Upper lobe of right lung (tissue), 1 donor: ENCODE data around the gene DEPP1. TPM values are rescaled to one million over a fixed set of nuclear protein-coding genes. Genes with fewer than 3 reads are reported as not detected.
A peak's percentile ranks its signal among the peaks of the same experiment; 100 is the strongest.

ENCODE experiments used
- ATAC-seq: fragments of 200-7000 bp; cut with Tn5 transposase; one replicate; pipeline ENCODE4 v1.9.1; 2020; ENCODE audit warnings: mild to moderate bottlenecking, moderate library complexity
- DNase-seq: peaks from one replicate; pipeline ENCODE4 v3.0.0-alpha.2; 2020
- H3K27ac ChIP-seq: fragments of 200-600 bp; one replicate; pipeline ENCODE4 v1.8.0; 2022
- H3K27me3 ChIP-seq: fragments of 200-600 bp; one replicate; pipeline ENCODE4 v1.8.0; 2022; ENCODE audit warnings: mild to moderate bottlenecking
- H3K36me3 ChIP-seq: fragments of 200-600 bp; one replicate; pipeline ENCODE4 v1.8.0; 2022
- H3K4me1 ChIP-seq: fragments of 200-600 bp; one replicate; pipeline ENCODE4 v1.8.0; 2022
- H3K4me3 ChIP-seq: fragments of 200-600 bp; one replicate; pipeline ENCODE4 v1.8.0; 2022; ENCODE audit warnings: mild to moderate bottlenecking
- H3K9me3 ChIP-seq: fragments of 200-600 bp; one replicate; pipeline ENCODE4 v1.8.0; 2022
- intact Hi-C: fragments of 100-400 bp; cut with DNase I; formaldehyde crosslinking; loops from one replicate; pipeline ENCODE4 v1.11.0; 2022
- total RNA-seq: library from RNA; stranded (reverse); fragmentation: NEBNext Ultra II Directional; extraction: Animal tissue kit (Norgen Biotek cat#: 25700); gene quantifications from one replicate; pipeline ENCODE4 v1.2.1, GENCODE V29; 2021
- TF ChIP-seq, protein P1 (sequence below): fragments of 200-600 bp; IDR thresholded peaks from one replicate; pipeline ENCODE4 v1.8.0; 2022; ENCODE audit warnings: antibody characterized with exemption
- donor health status: DM: no; HTN: yes; CAD: no; lungs with severe emphysema.

The DEPP1 gene
- total RNA-seq, 1 donor from 2014 or later: 160 TPM

- ATAC-seq: no peak
- intact Hi-C loops: no loop called here
- H3K4me3 ChIP-seq: no peak overlapping the region
- H3K27ac ChIP-seq: peak overlapping the region; percentile 78
- peaks cover 6% of the 10 kb centered on the region for H3K36me3 ChIP-seq
- H3K4me1 ChIP-seq: peaks cover 79% of the 10 kb centered on the region
- no peaks in the 10 kb centered on the region for H3K27me3 ChIP-seq
- TF ChIP-seq, protein P1, sequence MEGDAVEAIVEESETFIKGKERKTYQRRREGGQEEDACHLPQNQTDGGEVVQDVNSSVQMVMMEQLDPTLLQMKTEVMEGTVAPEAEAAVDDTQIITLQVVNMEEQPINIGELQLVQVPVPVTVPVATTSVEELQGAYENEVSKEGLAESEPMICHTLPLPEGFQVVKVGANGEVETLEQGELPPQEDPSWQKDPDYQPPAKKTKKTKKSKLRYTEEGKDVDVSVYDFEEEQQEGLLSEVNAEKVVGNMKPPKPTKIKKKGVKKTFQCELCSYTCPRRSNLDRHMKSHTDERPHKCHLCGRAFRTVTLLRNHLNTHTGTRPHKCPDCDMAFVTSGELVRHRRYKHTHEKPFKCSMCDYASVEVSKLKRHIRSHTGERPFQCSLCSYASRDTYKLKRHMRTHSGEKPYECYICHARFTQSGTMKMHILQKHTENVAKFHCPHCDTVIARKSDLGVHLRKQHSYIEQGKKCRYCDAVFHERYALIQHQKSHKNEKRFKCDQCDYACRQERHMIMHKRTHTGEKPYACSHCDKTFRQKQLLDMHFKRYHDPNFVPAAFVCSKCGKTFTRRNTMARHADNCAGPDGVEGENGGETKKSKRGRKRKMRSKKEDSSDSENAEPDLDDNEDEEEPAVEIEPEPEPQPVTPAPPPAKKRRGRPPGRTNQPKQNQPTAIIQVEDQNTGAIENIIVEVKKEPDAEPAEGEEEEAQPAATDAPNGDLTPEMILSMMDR: no peak
- no peak for DNase-seq
- no peaks in the 10 kb centered on the region for H3K9me3 ChIP-seq
Measured at GRCh38 chr10:44995581-44995913, 16.9 kb upstream of the DEPP1 start.

DNA sequence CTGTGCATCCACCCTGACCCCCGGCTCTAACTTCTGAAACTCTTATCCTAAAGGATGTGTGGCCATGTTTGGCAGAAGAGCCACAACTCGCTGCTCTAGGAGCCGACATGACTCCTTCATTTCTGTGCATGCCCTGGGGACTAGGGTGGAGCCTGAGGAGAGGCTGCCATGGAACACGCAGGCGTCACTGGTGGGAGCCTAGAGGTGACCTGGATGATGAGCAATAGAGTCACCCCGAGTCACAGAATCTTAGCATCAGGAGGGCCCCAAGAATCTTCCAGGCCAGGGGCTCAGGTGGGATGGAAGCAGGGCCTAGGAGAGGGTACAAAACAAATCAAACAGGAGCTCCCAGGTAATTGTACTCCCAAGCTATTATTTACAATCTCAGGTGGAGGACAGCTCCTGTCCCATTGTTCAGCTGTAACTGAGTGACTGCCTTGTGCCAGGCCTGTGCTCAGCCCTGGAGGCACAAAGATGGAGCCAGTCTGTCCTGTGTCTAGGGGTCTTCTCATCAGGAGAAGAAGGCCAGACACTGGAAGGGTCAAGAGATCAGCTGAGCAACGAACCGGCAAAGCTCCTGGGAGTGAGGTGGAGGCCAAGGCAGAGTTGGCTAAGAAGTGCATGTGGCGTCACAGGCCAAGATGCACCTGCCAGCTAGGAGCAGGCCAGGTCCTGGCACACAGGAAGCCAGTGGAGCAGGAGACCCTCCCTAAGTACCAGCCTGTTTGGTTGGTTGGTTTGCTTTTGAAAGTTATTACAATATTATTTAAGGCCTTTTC is 16.3 kb upstream of the DEPP1 start:
- no peak for ATAC-seq
- no peaks in the 10 kb centered on the region for H3K27me3 ChIP-seq
- H3K36me3 ChIP-seq: peaks cover 6% of the 10 kb centered on the region
- TF ChIP-seq, protein P1: no peak
- no peak for DNase-seq
- H3K9me3 ChIP-seq: no peaks in the 10 kb centered on the region
- H3K4me3 ChIP-seq: no peak overlapping the region
- intact Hi-C loops: no loop called here
- peak overlapping the region; percentile 78 for H3K27ac ChIP-seq
- peaks cover 79% of the 10 kb centered on the region for H3K4me1 ChIP-seq

DNA sequence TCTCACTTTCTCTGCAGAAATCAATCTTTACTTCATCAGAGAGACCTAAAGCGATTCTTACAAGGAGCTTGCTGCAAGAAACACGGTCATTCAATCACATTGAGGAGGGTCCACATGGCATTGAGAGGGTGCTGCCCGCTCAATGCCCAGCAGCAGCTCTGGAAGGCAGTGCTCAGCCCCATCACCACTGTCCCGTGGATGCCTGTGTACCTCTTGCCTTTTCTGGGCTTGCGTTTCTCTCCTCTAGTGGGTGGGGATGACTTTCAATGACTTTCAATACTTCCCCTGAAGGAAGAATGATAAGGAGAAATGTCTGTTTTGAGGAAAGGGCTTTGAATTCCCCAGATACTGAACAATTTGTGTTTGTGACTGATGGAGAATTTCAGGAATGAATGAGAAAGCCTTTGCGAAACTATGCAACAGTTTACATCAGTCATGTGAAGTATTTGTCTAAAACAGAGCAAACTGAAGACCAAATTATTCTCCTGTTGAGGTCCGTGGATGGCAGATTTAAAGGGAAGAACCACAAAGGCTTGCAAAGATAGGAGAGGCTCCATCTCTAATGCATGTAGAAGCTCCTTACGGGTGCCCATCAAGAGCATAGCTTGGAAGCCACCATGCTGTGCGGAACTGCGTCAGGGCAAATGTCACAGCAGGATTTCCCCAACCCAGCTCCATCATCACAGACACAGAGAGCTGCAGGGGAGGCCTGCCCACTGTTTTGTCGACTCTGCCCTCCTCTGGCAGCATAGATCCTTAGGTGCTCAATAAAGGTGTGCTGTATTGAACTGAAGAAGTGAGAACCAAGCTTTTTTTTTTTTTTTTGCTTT is 15.5 kb upstream of the DEPP1 start:
- ATAC-seq (no peak), DNase-seq (no peak)
- Histone ChIP-seq H3K36me3 (peaks cover 13% of the 10 kb centered on the region), H3K9me3 (no peaks in the 10 kb centered on the region), H3K27me3 (no peaks in the 10 kb centered on the region), H3K4me3 (no peak overlapping the region), H3K27ac (peak overlapping the region; percentile 78), H3K4me1 (peaks cover 73% of the 10 kb centered on the region)
- TF ChIP-seq, protein P1: no peak
- intact Hi-C loops: no loop called here

- peaks cover 70% of the 10 kb centered on the region for H3K4me1 ChIP-seq
- no peak overlapping the region for H3K4me3 ChIP-seq
- H3K27ac ChIP-seq: peak overlapping the region; percentile 6
- H3K9me3 ChIP-seq: no peaks in the 10 kb centered on the region
- DNase-seq (no peak), ATAC-seq (no peak)
- intact Hi-C loops: no loop called here
- peaks cover 20% of the 10 kb centered on the region for H3K36me3 ChIP-seq
- H3K27me3 ChIP-seq: no peaks in the 10 kb centered on the region
- TF ChIP-seq, protein P1: no peak
Measured at GRCh38 chr10:44993226-44993921, 14.8 kb upstream of the DEPP1 start.

DNA sequence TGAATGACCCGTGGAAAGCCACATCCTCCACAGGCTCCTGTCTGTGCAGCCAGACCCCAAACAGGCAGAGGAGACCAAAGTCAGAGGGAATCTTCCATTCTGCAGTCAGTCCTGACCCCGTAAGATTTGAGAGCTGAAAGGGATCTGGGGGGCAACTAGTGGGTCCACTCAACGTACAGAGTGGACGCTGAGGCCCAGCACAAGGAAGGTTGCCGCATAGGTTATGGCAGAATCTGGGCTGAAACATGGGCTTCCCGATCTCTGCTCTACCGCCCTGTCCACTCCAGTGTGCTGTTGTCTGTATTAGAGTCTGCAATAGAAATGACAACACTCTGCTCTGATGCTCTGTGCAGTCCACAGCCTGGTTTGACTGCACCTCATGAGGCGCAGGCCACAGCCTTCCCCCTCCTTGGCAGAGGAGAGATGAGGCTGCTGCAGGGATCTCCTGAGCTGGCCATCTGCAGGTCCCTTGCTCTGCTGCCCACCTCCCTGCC is 14.2 kb upstream of the DEPP1 start:
- peaks cover 64% of the 10 kb centered on the region for H3K4me1 ChIP-seq
- H3K27me3 ChIP-seq: no peaks in the 10 kb centered on the region
- H3K27ac ChIP-seq: peak overlapping the region; percentile 6
- DNase-seq (no peak), ATAC-seq (no peak)
- TF ChIP-seq, protein P1: no peak
- H3K9me3 ChIP-seq: no peaks in the 10 kb centered on the region
- no peak overlapping the region for H3K4me3 ChIP-seq
- intact Hi-C loops: no loop called here
- peaks cover 21% of the 10 kb centered on the region for H3K36me3 ChIP-seq
